EL (cell line): ENCODE results near the gene IRF9.
"Not testable (repeated sequence)": the region's sequence is repeated elsewhere in the genome, so short reads cannot be mapped to it uniquely, and the experiment has no call there.

Experiments used
- DNase-seq: peaks from one replicate; pipeline ENCODE4 v3.0.0-alpha.2; 2016

Gene IRF9

DNA sequence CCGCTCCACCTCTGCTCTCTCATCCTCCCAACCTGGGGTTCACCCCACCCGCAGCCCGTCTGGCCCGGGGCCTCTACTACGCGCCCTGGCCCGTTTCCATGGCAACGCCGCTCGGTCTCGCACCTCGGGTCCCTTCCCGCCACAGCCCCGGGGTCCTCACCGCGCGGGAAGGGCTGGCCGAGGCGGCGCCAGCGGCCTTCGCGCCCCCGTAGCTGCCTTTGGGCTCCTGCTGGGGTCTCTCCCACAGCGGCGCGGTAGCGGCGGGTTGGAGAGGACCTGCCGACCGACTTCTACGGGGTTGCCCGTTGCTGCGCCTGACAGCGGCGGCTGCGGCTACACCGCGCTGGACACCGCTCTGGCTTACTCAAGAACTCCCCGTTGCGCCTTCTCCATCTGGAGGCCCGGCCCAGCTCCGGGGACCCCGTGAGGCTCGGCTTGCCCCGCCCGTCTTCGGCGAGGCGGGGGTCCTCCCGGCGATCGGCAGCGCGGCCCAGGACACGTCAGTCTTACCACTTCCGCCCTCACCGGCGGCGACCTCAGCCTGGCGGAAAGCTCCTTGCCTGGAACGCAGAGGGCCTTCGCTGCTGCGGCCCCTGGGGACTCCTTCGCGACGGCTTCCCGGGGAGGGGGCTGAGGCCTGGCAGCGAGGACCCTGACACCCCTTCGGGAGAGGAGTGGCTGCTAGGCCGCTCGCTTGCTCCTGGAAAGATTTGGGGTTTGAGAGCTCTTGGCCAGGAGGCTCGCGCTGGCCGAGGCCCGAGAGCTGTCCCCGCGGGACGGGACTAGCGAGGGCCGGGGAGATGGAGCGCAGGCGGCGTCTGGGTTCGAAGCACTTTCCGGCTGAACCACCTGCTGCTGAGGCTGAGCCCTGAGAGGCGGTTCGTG is 34.4 kb downstream of the IRF9 start, which contains the start of gene TM9SF1:
TM9SF1 (minus strand) TSS at position 256 of the 885 bp plus-strand sequence. CDS start 422 bp downstream, outside the sequence.
- peak; percentile 85 for DNase-seq

DNA sequence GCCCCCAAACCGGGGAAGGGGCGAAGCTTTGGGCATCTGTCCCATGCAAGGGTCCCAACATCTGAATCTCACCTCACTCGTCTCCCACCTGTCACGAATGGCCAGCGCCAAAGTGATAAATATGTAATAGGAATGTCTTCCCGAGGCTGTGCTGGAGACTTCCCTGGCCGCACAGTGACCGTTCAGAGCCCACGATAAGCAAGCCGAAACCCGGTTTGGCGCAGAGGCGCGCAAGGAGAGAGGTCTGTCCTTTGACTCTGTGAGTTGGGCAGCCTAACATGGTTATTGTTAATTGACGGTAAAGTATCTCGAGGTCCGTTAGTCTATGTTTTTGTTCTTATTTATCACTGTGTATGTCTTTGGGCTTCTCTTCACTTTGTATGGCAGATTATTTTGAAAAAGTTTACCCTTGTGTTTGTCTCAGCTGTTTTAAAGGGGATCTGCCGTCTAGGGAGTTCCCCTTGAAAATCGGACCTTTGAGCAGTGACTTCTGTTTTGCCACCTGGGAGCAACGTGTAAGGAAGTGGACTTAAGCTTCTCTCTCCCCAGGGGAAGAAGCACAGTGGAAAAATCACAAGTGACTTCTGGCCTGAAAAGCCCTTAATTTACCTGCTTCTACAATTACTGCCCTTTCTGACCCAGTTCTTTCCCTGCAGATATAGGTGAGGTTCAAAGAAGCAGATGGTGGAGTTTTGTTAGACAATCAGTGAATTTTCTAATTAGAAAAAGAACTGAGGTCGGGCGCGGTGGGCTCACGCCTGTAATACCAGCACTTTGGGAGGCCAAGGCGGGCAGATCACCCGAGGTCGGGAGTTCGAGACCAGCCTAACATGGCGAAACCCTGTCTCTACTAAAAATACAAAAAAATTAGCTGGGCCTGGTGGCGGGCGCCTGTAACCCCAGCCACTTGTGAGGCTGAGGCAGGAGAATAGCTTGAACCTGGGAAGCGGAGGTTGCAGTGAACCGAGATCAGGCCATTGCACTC is 35.3 kb downstream of the IRF9 start:
- DNase-seq = no peak

DNA sequence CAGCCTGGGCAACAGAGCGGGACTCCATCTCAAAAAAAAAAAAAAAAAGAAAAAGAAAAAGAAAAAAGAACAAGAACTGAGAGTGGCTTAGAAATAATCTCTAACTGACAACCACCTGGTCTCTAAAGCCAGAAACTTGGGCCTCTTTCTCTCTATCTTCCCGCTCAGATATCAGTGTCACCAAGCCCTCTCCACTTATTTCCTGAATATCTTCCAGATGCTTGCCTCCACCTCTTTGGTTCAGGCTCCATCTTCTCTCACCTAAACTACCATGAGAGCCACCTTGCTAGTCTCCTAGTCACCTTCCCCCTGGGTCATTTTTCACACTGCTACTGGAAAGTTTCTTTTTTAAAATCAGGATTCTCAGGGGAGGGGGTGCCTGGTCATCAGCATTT is 36.0 kb downstream of the IRF9 start:
- DNase-seq = no peak

DNA sequence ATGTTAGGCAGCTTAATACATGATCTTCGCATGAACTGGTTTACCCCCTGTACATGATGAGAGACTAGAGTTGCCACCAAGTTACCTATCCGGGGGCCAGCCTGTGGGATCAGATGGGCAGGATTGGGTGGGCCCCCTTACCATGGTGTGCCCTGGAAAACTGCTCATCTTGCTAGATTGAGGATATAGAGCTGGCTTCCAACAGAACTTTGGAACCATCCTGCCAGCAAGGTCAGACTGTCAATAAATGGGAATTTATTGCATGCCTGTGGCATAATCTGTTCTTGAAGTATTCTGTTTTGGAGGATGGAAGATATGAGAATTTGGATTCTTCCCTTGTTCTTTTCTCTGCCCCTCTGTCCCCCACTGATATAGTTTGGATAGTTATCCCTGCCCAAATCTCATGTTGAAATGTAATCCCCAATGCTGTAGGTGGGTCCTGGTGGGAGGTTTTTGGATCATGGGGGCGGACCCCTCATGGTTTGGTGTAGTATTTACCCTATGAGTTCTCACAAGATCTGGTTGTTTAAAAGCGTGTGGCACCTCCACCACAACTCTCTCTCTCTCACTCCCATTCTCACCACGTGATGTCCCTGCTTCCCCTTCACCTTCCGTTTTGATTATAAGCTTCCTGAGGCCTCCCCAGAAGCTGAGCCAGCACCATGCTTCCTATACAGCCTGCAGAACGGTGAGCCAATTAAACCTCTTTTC is 37.9 kb downstream of the IRF9 start:
- DNase-seq = no peak

DNA sequence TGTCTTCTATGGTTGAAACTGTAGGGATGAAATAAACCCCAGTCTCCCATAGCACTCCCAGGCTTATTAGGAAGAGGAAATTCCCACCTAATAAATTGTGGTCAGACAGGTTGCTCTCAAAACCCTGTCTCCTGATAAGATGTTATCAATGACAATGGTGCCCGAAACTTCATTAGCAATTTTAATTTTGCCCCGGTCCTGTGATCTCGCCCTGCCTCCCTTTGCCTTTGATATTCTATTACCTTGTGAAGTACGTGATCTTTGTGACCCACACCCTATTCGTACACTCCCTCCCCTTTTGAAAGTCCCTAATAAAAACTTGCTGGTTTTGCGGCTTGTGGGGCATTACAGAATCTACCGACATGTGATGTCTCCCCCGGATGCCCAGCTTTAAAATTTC is 41.5 kb downstream of the IRF9 start:
- DNase-seq = not testable (repeated sequence)

DNA sequence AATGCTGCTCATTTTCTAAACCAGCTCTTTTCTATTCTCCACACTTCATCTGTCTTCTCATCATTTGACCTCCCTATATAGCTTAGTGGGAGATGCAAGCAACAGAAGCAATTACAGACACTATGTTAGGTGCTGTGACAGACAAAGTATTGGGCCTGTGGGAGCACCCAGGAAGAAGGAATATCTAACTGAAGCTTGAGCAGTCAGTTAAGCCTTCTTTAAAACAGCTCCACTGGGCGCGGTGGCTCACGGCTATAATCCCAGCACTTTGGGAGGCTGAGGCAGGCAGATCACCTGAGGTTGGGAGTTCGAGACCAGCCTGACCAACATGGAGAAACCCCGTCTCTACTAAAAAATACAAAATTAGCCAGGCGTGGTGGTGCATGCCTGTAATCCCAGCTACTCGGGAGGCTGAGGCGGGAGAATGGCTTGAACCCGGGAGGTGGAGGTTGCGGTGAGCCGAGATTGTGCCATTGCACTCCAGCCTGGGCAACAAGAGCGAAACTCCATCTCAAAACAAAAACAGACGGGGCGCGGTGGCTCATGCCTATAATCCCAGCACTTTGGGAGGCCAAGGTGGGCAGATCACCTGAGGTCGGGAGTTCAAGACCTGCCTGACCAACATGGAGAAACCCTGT is 42.3 kb downstream of the IRF9 start:
- not testable (repeated sequence) for DNase-seq

DNA sequence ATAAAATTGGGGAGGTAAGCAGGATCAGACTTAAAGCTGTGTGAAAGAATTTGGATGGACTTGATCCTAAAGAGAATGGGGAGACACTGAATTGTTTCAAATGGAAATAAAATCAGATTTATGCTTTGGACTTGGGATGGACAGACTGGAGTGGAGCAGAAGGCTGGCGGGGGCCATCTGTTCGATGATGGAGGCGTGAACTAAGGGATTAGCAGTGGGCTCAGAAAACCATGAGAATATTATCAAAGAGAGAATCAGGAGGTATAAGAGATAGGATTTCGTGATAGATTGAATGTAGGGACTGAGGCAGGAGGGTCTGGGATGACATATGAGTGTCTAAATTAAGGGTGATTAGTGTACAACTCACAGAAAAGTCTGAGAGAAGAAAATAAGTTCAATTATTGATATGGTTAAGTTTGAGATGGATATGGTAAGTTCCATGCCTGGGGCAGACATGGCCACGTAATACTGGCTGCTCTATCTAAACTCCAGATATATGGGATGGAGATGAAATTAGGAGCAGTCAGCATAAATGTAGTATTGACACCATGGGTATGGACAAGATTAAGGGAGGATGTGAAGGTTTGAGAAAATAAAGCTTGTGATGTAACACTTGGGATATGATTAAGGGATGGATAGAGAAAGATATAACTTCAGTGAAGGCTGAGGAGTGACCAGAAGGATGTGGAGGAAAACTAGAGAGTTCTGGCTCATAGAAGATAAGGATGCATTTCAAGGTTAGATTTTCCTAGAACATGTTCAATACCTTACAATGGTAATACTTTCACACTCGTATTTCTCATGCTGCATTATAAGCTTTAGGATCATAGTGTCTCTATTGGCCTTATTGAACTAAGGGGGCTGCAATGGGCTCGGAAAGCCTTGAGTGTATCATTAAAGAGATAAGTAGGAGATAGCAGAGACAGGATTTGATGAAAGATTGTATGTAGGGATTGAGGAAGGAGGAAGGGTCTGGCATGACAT is 43.4 kb downstream of the IRF9 start:
- no peak for DNase-seq

DNA sequence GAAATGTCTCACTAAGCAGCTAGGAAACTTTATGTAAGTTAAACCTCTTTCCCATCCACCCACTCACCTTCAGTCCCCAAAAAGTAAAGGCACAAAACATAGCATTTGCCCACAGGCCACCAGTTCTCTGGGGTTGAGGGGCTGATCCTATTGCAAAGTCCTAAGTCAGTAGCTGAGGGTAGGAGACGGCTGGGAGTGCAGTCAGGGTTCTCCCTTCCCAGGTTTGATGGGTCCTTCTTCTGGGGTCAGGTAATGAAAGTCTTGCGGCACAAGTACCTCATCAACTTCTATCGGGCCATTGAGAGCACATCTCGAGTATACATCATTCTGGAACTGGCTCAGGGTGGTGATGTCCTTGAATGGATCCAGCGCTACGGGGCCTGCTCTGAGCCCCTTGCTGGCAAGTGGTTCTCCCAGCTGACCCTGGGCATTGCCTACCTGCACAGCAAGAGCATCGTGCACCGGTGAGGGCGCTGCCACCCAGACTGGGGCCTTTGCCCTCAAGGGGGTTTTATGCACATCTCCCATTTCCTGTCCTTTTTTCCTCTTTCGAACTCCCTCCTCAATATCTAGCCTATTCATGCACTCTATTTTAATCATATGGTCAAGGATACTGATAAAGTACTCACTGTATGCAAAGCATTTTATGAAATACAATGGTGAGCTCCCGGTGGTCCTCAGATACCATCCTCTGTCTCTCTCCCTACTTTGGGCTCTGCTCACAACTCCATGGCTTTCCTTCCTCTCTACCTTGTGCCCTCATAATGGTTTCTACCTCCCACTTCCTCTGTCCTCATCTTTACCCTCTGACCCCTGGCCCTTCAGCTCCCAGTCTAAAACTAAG is 45.4 kb downstream of the IRF9 start:
- DNase-seq = no peak

DNA sequence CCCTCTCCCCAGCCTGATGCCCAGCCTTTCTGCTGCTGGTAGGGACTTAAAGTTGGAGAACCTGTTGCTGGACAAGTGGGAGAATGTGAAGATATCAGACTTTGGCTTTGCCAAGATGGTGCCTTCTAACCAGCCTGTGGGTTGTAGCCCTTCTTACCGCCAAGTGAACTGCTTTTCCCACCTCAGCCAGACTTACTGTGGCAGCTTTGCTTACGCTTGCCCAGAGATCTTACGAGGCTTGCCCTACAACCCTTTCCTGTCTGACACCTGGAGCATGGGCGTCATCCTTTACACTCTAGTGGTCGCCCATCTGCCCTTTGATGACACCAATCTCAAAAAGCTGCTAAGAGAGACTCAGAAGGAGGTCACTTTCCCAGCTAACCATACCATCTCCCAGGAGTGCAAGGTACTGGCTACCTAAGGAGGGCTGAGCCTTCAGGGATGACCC is 46.1 kb downstream of the IRF9 start:
- no peak for DNase-seq

DNA sequence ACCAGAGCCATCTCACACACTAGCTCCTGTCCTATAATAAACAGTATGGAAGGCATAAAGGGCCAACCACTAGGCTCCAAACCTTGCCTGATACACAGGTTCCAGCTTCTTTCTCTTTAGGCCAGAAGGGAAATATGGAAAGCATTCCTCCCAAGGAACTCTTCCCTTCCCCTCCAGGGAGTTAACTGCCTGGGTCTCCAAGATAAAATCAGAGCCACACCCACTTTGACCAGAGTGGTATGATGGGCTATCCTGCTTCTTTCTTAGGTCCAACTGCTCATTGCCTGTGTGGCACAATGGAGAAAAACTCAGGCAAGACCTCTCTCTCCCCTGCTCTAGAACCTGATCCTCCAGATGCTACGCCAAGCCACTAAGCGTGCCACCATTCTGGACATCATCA is 46.6 kb downstream of the IRF9 start:
- no peak for DNase-seq

DNA sequence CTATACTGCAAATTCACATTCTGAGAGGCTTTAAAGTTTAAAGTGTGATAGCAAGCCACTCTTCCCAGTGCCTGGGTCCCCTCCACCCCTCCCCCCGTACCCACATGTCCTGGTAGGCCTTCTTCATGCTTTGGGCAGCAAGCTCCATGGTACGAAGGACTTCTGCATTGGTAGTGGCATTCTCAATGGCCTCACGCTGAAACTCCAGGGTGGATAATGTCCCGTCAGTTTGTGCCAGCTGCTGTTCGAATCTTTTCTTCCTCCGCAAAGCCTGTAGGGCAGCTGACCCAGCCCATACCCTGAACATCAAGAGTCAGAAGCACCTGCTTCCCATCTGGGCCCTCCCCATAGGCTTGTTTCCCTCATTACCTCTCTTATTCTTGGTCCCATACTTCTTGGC is 50.2 kb downstream of the IRF9 start:
- DNase-seq = no peak

DNA sequence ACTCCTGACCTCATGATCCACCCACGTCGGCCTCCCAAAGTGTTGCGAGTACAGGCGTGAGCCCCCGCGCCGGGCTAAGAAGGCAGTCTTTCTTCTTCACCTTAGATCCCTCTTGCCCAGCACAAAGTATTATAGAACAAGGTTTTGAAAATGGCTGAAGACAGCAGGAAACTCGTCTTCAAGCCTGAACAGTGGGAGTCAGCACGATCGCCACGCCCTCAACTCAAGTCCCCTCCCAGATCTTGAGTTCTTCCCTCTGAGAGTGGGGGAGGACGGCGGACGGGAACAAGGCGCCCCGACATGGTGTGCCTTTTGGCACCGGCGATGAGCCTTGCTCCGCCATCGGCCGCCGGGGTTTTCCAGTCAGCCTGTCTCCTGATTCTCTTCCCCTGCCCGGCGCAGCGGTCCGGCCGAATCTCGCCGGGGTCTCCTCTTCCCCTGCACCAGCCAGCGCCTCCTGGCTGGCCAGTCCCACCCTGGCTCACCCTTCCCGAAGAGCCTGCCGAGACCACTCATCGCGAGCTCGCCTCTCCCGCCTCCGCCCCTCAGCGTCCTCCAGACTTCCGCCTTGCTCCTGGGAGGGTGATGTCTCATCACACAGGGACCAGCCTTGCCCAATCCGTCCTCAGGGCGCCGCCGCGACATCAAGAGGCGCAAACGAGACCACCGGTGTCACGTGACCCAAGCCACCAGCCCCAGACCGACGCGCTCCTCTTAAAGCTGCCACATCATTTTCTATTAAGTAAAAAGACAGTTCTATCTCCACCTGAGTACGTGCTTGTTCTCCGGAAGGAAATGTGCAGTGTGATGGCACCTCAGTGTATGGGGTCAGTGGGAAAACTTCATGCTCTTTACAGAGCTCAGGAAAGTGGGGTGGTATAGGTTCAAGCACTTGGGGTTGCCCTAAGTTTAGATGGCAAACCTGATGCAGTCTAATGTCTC is 52.1 kb downstream of the IRF9 start, which contains the start of gene CHMP4A:
CHMP4A (minus strand) TSS at position 565 of the 942 bp plus-strand sequence; CDS start at position 516, 49 bp downstream.
- DNase-seq = peak; percentile 99

DNA sequence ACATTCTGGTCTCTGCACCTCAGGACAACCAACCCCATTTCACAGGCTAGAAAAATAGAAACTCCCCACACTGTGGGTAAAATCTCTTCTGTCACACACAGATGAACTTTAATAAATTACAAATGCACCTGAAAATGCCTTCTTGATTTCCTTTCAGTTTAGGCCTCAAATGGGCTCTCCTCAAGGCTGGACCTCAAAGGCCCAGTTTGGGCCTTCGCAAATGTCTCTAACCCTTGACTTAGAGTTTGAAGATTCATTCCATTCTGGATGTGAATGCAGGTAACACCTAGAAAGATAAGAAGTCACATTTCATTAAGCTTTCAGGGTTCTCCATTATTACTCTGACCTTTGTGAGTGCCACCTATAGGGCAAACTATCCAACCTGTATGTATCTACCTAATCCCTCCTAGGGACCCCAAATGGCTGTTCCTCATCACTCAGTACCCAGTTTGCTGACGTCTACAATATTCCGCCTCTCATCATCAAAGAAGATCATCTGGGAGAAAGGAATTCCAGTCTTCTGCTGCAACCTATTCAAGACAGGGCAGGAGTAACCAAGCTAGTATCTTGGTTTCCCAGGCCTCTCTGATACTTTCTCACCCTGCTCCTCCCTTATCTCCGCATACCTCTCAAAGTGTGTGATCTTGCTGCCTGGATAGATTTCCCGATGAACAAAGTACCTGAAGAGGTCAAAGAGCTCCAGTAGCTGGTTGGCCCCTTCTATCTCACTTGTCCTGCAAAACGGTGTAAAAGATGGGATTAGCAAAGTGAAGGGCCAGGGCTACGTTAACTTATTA is 53.0 kb downstream of the IRF9 start:
- no peak for DNase-seq

DNA sequence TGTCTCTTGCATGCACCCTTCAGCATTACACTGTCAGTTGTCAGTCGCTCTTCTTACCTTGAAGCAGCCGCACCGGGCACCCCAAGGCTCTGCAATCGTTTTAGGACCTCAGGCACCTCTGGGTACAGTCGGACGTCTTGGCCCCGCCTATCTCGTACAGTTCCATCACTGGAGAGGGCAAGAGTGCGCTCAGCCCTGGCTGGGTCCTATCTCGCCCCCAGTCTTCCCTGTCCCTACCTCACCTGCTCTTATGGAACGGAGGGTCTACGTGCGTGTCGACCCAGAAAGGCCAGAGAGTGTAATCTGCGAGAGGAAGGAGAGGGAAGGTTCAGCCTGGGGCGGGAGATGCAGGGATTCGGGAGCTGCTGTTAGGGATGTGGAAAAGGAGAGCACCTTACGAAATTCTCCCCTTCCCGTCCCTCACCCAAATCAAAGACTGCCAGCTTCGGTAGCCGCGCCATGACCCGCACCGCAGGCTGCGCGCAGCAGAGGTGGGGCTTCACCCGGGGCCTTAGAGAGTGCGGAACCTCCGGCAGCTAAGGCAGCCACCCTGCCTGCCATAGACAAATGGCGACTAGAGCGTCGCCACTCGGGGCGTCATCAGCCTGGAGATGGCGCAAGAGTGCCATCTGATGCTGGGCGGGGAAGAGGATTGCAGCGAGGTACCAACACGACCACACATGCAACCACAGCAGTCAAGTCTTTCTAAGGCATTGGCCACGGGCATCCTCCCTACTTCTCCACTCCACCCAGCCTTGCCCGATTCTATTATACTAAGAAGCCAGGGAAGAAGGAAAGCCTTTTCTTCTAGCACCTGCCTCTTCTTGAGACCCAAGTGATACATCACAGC is 54.7 kb downstream of the IRF9 start, which contains the start of gene MDP1:
MDP1 (minus strand) TSS at position 572 of the 850 bp plus-strand sequence; CDS start at position 461, 111 bp downstream.
- peak; percentile 86 for DNase-seq
